Fibroblast of skin of scalp (primary cell): ENCODE measurements around the gene PIANP. TPM values are rescaled to one million over a fixed set of nuclear protein-coding genes. Genes with fewer than 3 reads are reported as not detected.
"Not testable (repeated sequence)": the region's sequence is repeated elsewhere in the genome, so short reads cannot be mapped to it uniquely, and the experiment has no call there.

ENCODE experiments used
- DNase-seq: peaks from one replicate; pipeline ENCODE4 v3.0.0-alpha.2; 2013
- polyA plus RNA-seq, 2 experiments: library from polyadenylated mRNA; unstranded; fragments of 120-200 nt; gene quantifications; one replicate each; pipeline ENCODE4 v1.2.1, GENCODE V29; 2013; ENCODE audit not compliant: insufficient read length in 2 of 2

The PIANP gene
- polyA plus RNA-seq (2013, experiment 1 of 2; ENCODE audit: insufficient read length): 8.4 TPM
- 9.7 TPM for polyA plus RNA-seq (2013, experiment 2 of 2; ENCODE audit: insufficient read length)

- peak; percentile 31 for DNase-seq
Observed at GRCh38 chr12:6700646-6701051, at the start of gene PIANP. TSS of gene PIANP (minus strand) at chr12:6700815. CDS start at chr12:6698061, 2,754 bp downstream.

- DNase-seq: no peak
Observed at GRCh38 chr12:6748761-6749160, 48.1 kb upstream of the PIANP start.

DNA sequence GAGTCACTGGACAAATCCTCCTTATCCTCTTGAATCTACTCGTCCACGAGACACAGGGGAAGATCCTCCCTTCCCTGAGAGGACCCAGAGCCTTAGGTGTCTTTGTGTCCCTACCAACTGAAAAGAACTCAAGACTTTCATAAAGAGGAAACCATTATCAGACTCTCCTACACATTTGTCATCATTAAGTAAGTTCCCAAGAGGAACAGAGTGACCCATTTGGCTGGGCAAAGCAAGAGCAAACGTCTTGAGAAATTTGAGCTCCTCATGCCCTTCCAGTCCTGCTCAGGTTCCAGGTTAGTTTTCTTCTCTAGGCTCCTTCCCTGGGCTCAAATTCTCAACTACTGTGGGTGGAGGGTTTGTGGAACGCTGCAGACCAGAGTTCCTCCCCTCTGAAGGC is 46.6 kb upstream of the PIANP start:
- no peak for DNase-seq

DNA sequence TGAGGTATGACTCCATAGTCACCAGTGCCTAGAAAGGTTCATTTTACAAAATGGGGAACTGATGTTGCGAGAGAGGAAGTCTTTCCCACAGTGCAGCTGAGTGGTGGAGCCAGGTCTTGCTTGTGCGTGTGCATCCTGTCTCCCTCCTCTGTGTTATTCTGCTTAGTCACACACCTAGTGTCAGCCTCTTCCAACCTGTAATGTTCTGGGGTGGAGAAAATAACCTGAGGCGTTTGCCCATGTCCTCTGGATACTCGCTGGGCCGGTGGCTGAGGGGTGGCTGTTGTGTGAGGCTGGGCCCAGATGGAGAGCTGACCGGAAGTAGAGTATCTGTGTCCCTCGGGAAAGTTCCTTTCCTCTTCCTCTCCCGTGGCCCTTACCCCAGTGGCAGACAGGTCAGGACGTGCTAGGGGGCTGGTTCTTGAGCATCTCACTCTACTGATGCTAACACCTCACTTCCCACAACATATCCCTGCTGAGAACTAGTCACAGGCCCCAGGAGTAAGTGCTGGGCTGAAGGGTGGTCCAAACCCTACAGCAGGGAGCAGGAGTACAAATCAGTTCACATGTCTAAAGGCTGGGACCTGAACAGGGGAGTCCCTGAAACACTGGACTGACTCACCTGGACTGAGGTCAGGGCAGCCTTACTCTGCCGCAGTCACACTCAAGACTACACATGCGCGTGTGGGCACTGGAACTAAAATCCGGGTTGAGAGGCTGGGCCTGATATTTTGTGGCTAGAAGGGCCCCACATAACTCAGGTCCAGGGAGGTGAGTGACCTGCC is 45.3 kb upstream of the PIANP start:
- no peak for DNase-seq

DNA sequence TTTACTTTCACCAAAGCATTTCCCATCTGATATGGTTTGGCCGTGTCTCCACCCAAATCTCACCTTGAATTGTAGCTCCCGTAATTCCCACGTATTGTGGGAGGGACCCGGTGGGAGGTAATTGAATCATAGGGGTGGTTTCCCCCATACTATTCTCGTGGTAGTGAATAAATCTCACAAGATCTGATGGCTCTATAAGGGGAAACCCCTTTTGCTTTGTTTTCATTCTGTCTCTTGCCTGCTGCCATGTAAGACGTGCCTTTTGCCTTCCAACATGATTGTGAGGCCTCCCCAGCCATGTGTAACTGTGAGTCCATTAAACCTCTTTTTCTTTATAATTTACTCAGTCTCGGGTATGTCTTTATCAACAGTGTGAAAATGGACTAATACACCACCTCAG is 42.7 kb upstream of the PIANP start:
- not testable (repeated sequence) for DNase-seq

DNA sequence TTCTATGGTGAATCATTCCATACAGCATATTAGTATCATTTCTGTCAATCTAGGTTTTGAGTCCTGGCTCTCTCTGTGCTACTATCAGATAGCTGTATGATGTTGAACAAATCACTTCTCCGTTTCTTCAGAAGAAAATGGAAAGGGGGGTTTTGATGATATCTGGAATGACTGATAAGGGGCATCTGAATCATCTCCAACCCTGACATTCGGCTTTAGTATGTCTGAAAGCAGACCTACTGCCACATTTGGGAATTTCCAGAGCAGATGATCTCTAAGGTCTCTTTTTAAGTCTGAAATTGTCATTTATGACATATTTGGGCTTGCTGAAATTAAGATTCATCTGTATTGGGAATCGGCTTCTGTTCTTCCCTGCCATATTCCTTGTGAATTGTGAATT is 42.2 kb upstream of the PIANP start:
- DNase-seq: no peak

DNA sequence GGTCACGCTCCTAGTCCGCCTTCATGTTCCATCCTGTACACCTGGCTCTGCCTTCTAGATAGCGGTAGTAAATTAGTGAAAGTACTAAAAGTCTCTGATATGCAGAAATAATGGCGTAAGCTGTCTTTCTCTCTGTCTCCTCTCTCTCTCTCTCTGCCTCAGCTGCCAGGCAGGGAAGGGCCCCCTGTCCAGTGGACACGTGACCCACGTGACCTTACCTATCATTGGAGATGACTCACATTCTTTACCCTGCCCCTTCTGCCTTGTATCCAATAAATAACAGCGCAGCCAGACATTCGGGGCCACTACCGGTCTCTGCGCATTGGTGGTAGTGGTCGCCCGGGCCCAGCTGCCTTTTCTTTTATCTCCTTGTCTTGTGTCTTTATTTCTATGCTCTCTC is 41.5 kb upstream of the PIANP start:
- DNase-seq: not testable (repeated sequence)

DNA sequence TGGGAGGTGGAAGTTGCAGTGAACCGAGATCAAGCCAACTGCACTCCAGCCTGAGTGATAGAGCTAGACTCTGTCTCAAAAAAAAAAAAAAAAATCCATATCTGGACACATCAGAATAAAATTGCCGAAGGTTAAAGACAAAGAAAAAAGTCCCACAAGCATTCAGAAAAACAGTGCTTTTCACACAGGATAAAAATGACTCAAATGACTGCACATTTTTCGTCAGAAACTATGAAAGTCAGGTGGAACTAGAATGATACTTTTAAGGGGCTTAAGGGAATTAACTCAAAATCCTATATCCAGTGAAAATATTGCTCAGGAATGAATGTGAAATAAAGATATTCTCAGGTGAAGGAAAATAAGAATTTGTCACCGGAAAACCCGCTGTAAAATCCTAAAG is 36.1 kb upstream of the PIANP start:
- DNase-seq: no peak

DNA sequence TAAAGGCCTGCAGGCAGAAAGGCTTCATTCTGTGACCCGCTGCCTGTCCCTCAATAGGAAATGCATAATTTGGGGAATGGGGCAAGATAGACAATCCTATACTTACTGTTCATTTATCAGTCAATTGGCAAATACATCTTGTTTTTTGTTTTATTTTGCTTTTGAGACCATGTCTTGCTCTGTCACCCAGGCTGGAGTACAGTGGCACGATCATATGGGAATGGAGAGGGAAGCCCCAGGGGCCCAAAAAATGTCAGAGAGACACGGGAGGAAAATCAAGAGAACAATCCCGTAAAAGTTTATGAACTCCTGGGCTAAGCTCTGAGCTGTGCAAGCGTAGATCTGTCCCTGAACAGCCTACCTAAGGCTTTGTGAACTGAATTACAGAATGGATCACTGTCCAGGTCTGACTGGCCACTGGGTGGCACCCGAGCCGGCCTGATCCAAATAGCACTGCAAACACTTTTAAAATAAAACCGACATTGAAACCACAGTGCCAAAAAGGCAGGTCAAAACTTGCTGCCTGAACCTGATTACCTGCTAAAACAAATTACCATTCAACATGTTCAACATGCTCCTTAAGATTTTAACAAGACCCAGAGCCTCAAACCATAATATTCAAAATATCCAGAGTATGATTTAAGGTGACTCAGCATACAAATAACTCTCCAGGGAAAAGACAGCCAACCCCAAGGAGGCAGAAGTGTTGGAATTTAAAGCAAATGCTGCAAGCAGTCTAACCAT is 35.0 kb upstream of the PIANP start:
- peak; percentile 81 for DNase-seq

GRCh38 chr12:6734506-6735387 is 34.1 kb upstream of the PIANP start:
- no peak for DNase-seq

GRCh38 chr12:6730169-6730568 is 29.6 kb upstream of the PIANP start:
- DNase-seq: no peak

DNA sequence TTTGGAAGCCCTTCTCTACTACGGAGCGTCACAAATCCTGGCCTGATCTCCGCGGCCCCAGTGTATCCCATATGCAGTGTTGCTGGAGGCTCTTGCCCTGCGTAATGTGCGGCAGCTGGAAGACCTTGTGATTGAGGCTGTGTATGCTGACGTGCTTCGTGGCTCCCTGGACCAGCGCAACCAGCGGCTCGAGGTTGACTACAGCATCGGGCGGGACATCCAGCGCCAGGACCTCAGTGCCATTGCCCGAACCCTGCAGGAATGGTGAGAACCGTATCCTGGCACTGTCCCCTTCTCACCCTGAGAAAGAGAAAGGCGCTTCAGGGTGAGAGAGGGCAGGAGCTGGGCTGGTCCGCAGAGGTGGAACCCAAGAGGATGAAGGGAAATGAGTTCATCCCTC is 28.6 kb upstream of the PIANP start:
- no peak for DNase-seq

DNA sequence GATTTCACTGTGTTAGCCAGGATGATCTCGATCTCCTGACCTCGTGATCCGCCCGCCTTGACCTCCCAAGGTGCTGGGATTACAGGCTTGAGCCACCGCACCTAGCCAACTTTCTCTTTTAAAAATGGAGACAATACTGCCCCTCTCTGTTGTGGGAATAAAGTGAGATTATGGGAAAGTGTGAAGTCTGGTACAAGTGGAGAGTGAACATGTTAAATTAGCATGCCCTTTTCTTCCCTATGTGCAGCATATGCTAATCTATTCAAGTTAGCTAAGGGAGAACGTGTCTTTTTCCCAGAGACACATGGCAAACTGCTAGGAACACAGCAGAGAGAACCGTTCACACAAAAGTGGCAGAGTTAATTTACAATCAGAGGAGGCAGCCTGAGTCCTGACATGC is 24.7 kb upstream of the PIANP start:
- no peak for DNase-seq

DNA sequence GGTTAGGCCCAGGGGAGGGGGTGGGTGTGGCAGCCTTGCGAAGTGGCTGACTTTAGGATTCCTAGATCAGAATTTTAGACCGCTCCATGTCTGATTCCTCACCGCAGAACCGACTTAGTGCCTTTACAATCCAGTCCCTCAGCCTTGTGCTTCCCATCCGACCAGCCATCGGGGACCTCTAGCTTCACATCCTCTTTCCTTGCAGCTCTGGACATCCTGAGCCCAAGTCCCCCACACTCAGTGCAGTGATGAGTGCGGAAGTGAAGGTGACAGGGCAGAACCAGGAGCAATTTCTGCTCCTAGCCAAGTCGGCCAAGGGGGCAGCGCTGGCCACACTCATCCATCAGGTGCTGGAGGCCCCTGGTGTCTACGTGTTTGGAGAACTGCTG is 23.8 kb upstream of the PIANP start:
- DNase-seq: peak; percentile 15

GRCh38 chr12:6723607-6724408 is 23.2 kb upstream of the PIANP start, which contains the start of gene COPS7A:
TSS of gene COPS7A (plus strand) at chr12:6724046. CDS start at chr12:6724657, 611 bp downstream.
- peak; percentile 99 for DNase-seq

DNA sequence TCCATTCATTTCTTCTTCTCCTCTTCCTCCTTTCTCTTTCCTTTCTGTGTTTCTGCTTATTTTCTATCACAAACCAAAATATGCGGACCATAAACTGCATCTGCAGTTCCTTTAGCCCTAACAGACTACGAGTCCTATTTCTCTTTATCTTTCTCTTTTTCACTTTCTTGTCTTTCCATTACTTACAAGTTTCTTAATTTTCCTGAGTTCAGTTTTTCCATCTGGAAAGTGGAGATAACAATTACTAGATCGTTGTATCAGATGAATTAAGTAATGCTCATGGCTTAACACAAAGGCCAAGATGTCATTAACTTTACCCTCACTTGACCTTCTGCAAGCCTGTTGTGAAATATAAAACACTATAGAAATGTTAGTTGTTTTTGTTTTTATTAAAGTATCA is 22.2 kb upstream of the PIANP start:
- DNase-seq: no peak

- no peak for DNase-seq
Observed at GRCh38 chr12:6716874-6717437, 16.3 kb upstream of the PIANP start.

GRCh38 chr12:6716031-6716873 is 15.6 kb upstream of the PIANP start:
- DNase-seq: not testable (repeated sequence)

DNA sequence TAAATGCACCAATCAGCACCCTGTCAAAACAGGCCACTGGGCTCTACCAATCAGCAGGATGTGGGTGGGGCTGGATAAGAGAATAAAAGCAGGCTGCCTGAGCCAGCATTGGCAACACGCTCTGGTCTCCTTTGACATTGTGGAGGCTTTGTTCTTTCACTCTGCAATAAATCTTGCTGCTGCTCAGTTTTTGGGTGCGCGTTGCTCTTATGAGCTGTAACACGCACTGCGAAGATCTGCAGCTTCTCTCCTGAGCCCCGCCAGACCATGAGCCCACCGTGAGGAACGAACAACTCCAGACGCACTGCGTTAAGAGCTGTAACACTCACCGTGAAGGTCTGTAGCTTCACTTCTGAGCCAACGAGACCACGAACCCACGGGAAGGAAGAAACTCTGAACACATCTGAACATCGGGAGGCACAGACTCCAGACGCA is 8.4 kb upstream of the PIANP start:
- DNase-seq: no peak

DNA sequence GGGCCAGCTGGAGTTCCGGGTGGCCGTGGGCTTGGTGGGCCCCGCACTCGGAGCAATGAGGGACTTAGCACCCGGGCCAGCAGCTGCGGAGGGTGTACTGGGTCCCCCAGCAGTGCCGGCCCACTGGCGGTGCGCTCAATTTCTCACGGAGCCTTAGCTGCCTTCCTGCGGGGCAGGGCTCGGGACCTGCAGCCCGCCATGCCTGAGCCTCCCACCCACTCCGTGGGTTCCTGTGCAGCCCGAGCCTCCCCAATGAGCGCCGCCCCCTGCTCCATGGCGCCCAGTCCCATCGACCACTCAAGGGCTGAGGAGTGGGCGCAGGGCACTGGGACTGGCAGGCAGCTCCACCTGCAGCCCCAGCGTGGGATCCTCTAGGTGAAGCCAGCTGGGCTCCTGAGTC is 7.7 kb upstream of the PIANP start:
- DNase-seq: not testable (repeated sequence)
